Stimulated activated CD4-positive, alpha-beta T cell treated with anti-CD3 and anti-CD28 coated beads, Interleukin-2, amount 100 ng/mL, for 48 hours (primary cell): ENCODE measurements around the gene DAPK2.
A peak's percentile ranks its signal among the peaks of the same experiment; 100 is the strongest.
"Not testable (repeated sequence)": the region's sequence is repeated elsewhere in the genome, so short reads cannot be mapped to it uniquely, and the experiment has no call there.

ENCODE experiments used
- DNase-seq, 2 donors: peaks; one replicate each; pipeline ENCODE4 v3.0.0-alpha.2; 2020

DAPK2 gene

DNA sequence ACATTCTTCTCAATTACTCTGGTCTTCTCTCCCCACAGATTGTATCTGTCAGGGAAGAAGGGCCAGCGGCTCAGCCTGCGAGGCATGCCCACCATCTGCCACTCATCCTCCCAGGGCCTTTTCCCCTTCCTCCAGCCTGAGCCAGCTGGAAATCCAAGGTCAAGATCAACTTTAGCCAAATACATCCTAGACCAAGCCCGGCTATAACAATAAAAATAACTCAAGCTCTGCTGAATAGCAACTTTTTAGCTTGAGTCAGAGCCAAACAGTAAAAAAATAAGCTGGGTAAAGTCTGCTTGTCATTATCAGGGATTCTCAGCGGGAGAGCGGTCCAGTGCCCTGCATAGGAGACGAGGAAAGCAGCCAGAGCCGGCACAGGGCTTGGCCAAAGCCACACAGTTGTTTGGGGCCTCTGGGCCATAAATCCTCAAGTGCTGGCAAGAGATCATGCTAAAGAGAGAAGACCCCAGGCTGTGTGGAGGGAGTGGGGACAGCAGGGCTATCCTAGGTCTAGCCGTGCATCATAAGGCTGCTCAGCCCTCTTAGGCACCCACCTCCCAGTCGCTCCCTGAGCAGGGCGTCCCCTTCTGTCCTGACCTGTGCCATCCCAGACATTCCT, 136.4 kb downstream of the DAPK2 start:
- DNase-seq = no peak

DNA sequence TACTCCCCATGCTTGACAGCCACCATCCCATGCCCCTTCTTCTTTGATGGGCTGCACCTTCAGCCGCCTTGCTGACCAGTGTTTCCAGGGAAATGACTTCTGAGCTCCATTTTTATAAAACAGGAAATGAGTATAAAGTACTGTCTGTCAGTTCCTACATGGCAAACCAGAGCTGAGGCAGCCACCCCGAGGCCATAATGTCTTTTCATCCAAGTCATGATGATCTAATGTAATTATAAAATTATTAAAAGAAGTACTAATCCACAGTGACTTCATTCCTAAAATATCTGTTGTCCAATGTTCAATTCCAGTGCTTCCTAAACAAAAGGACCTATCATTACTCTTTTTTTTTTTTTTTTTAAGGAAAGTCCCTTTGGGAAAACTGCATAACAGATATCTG, 137.3 kb downstream of the DAPK2 start:
- no peak for DNase-seq

DNA sequence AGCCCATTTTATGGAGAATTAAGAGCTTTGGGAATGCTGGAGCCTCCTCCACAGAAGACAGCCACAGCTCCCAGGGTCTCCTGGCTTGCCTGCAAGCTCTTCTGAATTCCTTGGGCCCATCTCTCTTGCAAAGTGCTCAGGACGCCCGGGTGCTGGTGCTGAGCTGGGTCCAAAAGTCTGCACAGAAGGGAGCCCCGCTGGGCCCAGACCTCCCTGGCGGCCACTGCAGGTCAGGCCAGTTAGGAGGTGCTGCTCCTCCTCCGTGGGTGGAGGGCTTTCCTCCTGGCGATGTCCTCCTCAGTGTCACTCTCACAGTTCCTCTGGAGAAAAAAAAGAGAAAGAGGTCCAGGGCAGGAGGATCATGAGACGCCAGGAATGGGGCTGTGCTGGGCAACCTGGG, 138.0 kb downstream of the DAPK2 start:
- DNase-seq = no peak

DNA sequence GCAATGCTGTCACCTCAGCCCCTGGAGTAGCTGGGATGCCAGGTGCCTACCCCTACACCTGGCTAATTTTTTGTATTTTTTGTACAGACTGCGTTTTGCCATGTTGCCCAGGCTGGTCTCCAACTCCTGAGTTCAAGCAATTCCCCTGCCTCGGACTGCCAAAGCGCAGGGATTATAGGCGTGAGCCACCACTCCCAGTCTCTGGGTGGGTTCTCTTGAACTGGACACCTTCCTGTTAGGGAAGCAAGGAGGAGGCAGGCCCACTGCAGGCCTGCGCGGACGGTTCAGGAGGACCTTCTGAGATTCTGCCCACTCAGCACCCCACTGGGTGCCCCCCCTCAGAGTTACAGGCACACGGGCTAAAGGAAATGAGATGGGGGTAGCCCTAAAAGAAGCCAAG, 138.8 kb downstream of the DAPK2 start:
- DNase-seq = no peak

DNA sequence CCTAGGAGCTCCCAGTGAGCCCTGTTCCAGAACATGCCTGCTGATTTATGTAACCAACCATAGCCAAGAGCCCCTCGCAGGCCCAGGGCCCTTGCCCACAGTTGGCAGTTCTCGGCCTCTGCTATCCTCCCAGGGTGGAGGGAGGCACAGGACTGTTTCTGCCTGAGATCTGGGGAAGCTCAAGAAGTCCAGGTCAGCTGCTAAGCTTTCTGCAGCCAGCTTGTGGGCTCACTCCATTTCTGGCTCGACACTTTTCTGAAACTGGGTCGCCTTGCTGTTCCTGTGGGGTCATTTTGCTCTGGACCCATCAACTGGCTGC, 140.1 kb downstream of the DAPK2 start:
- no peak for DNase-seq

DNA sequence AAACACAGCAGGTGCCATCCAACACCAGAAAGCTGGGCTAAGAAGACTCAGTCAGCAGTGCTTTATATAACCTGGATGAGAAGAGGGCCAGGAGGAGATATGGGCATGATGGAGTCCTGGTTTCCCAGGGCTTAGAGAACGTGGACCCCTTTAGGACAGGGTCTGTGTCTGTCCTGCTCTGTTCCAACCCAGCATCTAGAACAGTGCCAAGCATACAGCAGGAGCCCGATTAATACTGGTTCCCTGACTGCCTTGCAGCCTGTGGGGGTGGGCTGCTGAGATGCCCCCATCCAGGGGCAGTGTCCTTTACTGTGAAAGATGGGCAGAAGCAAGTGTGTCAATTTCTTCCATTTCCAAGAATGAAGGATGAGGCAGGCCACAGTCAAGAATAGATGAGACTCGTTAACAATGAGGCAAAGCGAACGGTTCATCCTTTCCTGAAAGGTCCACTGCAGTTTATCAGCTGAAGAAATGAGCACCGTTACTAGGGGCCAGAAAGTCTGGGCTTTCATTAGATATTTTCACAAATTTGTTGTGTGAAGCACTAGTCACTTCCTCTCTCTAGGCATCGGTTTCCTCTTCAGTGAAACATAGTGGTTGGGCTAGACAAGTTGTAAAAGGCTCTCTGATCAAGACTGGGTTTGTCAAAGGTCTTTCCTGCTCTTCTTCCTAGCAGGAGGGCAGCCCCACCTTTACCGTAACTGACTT, 140.6 kb downstream of the DAPK2 start:
- no peak for DNase-seq

DNA sequence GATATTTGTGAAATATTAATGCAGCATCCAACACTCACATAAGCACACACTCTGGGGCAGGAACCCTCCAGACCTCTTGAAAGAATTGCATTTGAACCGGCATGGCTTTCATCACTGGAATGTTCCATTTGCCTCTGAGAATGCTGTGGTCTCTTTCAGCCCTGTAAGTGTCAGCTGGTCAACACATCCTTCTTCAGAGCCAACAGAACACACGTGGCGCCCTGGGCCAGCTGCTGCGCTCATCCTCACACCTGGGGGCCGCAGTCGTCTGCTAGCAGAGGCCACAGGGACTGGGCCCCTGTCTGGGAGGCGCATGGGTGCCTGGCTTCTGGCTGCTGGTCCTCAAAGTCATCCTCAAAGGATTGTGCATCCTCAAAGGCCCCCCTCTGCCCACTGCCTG, 141.2 kb downstream of the DAPK2 start:
- DNase-seq = no peak

DNA sequence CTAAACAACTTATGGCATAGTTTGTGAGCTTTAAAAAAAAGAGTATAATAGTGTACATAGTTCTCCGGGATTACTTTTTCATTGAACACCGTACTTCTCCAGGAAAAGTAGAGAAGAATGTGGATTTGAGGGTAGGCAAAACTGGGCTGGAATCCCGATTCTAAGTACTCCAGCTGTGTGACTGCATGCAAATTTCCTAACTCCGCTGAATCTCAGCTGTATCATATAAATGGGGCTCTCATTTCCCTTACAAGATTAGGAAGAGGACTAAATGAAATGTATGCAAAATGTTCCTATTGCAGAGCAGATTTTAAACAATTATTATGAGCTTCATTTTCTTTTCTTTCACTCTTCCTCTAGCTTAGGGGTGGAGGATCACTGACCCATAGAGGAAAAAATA, 142.2 kb downstream of the DAPK2 start:
- DNase-seq = no peak

DNA sequence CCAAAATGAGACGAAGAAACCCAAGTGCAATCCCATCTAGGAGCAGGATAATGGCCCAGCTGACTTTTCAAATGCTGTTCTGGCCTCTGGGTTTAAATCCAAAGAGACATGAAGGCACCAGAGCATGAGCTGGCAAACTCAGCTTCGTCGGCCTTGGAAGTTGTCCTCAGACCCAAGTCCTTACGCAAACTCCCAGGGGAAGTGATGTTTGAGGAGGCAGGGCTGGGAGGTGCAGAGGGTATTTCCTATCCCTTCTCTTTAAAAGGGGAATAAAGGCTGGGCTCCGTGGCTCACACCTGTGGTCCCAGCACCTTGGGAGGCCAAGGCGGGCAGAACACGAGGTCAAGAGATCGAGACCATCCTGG, 143.6 kb downstream of the DAPK2 start:
- no peak for DNase-seq

DNA sequence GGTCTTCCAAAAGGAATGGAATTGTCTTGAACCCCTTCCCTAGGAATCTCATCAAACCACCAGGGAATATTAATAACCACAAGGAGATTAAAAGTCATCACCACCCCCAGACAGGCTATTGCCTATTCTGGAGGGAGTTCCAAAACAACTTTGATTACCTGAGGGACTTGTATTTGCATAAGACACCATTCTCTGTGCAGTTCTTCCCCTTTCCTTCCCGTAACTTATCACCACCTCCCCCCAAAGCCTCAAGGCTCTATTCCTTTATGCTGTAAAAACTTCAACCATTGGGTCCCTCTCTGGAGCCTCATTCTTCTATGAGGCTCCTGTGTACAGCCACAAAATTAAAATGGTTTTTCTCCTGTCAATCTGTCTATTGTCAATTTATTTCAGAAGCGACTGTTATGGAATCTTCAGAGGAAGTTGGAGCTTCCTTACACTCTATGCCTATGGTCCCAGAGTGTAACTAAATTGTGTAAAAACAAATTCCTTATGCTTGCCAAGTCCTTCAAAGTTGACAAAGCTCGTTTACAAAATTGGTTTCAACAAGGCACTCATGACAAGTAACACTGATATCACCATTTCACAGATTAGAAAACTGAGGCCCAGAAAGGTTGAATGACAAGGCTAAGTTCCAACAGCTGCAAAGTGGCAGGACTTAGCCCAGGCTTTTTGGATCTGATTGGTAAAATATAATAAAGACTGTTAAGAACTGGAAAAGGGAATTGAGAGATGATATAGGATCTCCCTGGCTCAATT, 144.2 kb downstream of the DAPK2 start:
- no peak for DNase-seq

DNA sequence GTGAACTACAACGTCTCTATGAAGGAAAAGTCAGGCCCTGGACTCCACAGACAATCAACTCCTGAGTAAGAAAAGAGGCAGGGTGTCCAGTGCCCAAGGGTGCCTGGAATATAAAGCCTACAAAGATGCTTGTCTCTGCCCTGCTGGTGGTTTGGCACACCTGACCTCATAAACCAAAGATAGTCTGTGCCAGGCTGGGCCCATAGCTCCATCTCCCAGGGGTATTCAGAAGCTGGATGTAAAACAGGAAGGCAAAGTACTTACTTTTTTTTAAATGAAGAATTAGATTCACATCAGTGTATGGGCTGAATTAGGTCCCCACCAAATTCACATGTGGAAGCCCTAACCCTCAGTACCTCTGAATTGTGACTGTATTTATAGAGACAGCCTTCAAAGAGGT, 146.0 kb downstream of the DAPK2 start:
- no peak for DNase-seq

DNA sequence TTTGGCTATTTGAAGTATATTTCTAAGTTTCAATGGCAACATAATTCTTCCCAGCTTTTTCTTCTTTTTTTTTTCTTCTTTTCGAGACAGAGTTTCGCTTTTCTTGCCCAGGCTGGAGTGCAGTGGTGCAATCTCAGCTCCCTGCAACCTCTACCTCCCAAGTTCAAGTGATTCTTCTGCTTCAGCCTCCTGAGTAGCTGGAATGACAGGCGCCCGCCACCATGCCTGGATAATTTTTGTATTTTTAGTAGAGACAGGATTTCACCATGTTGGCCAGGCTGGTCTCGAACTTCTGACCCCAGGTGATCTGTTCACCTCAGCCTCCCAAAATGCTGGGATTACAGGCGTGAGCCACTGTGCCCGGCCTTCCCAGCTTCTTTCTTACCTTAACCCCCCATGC, 146.7 kb downstream of the DAPK2 start:
- DNase-seq = not testable (repeated sequence)

DNA sequence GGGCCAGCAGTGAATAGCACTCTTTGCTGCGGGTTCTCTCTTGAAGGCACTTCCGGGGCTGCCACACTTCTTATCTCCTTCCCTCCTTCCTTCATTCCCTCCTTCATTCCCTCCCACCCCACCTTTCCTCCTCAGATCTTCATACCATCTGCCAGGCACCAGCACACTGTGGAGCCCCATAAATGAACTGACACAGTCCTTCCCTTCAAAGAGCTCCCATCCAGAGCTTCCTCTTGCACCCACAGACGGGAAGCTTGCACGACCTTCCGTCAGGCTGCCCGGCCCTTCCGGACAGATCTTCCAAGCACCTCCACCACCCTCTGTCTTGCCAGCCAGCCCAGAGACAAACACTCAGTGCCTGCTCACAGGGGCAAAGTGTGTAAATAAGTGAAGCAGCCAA, 147.1 kb downstream of the DAPK2 start:
- DNase-seq = no peak

DNA sequence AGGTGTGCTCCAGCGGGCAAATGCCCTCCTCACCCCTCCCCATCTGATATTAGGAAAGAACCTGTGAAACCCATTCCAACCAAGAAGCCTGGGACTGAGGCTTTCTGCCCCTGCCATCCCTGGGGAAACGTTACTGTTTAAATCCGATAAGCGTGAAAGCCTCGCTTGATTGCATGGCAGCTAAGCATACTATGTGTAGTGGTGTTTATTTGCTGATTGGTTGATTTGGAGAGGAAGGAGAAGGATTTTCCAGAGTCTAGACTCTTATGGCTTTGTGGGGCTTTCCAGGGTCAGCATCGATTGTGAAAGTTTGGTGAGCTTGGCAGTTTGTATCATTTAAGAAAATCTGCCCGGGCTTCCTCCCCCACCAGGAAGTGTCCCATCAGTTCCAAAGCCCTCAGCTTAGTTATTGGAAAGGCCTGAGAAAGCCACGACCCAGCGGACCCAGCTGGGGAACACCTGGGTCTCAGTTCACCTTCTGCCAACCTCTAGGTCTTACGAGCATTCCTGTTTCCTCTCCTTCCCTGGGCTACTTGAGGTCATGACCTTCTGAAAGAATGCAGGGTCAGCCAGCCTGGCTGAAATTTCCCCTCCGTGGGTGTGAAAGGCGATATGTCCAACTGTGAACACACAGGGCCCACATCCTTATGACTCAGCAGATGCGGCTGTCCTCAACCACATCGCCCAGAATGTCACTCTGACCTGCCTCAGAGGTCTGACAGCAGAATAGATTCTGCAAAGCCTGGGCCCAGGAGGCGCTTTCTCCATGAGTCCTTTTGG, 149.8 kb downstream of the DAPK2 start:
- no peak for DNase-seq

DNA sequence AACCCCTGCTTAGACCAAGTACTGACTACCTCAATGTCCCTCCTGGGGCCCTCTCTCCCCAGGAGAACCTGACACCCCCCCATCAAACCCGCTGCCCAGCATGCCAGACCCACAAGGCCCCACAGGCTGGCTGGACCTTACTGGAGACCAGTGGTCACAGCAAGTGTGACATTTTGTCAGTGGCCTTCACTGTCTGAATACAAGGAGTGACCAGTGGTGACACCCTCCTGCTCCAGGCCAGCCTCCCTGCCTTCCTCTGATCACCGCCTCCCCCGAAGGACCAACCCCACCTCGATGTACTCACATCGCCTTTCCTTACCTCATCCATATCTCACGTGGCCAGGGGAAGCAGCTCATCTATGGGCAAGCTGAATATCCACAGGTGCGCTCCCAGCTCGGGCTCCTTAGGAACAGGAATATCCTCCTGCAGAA, 150.5 kb downstream of the DAPK2 start:
- no peak for DNase-seq

DNA sequence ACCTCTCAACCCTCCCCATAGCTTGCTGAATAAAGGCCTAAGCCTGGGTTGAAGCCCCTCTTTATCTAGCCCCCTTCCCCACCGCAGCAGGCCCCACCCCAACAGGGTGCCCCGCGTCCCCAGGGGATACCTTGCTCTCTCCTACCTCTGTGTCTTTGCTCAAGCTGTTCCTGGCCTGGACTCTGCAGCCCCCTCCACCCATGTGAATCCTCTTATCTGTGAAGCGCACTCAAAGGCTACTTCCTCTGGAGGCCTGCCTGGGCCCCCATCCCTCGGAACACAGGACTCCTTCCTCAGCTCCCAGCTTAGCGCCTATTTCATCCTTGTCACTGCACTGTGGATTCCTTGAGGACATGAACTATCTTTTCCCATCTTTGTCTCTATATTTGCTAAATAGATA, 151.1 kb downstream of the DAPK2 start:
- DNase-seq = no peak

DNA sequence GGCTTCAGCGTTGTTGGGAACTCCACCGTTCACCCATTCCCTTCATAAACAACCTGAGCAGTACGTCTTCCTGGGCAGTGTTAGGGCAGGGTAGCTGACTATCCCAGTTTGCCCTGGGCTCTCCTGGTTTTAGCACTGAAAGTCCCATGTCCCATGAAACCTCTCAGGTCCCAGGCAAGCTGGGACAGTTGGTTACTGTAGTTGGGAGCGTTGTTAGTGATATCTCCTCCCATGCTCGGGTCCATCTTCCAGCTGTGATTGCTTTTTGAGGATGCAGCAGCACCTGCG, 151.7 kb downstream of the DAPK2 start:
- no peak for DNase-seq

DNA sequence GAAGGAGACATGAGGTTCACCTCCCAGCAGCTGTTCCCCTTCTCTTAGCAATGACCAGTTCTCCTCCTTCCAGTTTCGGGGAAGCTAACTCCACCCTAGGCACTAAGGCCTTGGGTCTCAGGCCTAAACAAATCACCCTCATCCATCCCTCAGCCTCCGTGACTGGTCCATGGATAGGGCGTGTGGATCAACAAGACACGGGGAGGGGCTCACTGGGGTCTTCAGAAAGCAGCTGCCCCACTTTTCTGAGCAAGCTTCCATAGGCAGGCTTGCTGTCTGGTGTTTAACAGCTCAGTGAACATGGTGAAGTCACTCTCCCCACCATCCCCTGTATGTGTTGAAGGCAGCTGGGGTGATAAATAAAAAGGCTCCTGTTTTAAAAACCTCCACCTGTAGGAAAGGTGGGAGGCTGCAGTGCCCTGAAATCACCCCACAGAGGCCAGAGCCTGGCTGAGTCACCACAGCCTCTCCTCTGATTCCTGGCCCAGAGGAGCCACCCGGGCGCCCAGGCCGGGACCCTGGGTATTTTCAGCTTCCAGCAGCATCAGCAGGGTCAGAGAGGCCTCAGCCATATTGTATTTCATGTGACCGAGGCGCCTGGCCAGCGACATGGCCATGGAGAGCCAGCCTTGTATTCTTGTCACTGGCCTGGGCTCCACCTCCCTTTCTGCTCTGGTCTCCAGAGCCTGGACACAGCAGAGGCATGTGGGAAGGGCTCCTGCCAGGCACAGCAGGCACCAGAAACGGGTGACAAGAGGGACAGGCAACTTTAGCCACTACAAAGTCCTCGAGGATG, 152.2 kb downstream of the DAPK2 start:
- DNase-seq = no peak

DNA sequence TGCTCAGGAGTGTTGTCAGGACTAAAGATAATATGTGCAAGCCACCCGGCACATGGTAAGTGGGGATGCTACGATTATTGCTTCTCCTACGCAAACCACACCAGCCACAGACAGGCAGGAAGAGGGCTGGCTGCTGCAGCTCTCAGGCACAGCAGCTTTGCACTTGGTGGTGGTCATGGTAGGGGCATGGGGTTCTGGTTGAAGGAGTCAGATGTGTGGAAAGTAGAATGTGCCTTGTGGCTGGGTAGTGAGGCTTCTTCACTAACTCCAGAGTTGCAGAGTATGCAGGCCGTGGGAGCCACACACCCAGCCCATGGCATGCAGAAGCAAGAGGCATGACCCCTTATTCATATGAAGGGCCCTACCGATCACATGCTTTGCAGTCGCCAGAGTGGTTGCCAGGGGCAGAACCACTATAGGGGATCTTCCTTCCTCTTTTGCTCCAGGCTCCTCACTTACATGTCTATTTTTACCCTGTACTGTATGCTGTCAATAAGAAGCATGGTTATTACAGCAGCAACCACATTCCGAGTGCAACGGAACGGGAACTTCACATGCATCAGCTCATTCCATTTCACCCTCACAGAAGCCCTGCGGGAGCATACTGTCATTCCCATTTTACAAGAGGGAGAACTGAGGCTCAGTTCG, 153.4 kb downstream of the DAPK2 start:
- peak; percentile 62 to 66 for DNase-seq

DNA sequence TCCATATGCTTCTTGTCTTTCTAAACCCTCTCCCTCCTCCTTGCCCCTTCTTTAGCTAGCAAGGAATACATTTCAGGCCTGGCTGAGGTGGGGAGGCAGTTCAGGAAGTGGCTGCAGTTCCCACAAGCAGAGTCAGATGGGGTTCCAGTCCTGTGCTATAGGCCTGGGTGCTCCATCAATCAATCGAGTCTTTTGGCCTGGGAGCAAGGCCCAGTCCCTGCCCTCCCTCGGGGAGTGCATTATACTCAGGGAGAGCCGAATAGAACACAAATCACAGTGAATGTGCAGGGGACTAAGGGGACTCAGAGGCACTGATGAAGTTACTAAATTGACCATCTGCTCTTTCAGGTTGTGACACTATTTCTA, 154.5 kb downstream of the DAPK2 start:
- no peak for DNase-seq

DNA sequence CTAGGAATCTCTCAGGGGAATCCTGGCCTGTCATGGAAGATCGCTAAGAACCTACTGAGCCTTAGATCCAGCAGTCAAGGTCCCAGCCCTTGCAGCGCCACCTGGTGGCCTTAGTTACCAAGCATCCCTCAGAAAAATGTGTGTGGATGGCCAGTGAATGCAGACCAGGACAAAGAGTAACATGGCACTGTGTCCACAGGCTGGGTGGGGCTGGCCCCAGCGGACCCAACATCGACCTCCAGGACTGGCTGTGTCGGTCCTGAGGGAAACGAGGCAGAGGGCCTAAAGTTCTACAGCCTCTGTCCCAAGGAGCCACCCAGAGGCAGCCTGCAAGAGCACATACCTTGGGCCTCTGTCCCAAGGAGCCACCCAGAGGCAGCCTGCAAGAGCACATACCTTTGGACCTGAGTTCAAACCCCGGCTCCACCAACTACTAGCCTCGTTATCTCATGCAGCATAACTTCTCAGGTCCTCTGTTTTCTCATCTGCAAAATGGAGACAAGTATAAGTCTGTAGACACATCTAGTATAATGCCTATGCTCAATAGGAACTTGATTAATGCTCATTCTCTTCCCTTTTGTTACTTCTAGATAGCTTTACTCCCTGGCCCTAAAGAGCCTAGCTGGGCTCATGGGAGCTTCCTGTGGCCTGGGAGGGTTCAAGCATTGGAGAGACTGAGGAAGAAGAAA, 155.1 kb downstream of the DAPK2 start:
- DNase-seq = peak; percentile 78 to 83

DNA sequence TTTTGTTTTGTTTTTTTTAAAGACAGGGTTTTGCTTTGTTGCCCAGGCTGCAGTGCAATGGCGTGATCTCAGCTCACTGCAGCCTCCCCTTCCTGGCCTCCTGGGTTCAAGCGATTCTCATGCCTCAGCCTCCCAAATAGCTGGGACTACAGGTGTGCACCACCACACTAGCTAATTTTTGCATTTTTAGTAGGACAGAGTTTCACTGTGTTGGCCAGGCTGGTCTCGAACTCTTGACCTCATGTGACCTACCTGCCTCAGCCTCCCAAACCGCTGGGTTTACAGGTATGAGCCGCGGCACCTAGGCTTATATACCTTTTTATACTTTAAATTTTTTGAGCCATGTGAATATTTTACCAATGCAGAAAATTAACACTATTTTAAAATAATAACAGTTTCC, 155.7 kb downstream of the DAPK2 start:
- no peak for DNase-seq
